Mesendoderm (in vitro differentiated cells): Measurements from ENCODE around the gene GRIK1.

Source experiments
- DNase-seq: peaks from one replicate; pipeline ENCODE4 v3.0.0; 2013
- H2AK5ac ChIP-seq: 2 replicates; pipeline ENCODE4 v1.6.1; 2013; ENCODE audit warnings: low read length, inconsistent platforms
- H2BK120ac ChIP-seq: 2 replicates; pipeline ENCODE4 v1.6.1; 2013; ENCODE audit warnings: low read depth, mild to moderate bottlenecking, low read length, moderate library complexity, mixed read lengths
- H2BK15ac ChIP-seq: replicated peaks from 2 replicates; pipeline ENCODE4 v1.6.1; 2013; ENCODE audit warnings: low read depth, mild to moderate bottlenecking, moderate library complexity
- H2BK5ac ChIP-seq: 2 replicates; pipeline ENCODE4 v1.6.1; 2013; ENCODE audit warnings: low read length, inconsistent platforms
- H3K18ac ChIP-seq: 2 replicates; pipeline ENCODE4 v1.6.1; 2013; ENCODE audit warnings: mild to moderate bottlenecking, low read length, mixed read lengths
- H3K23ac ChIP-seq: one replicate; pipeline ENCODE4 v1.6.1; 2013; ENCODE audit warnings: low read length
- H3K27ac ChIP-seq: 2 replicates; pipeline ENCODE4 v1.5.1; 2013; ENCODE audit warnings: low read depth, mild to moderate bottlenecking, inconsistent platforms, low read length, moderate library complexity
- H3K27me3 ChIP-seq: 2 replicates; pipeline ENCODE4 v1.6.1; 2013; ENCODE audit warnings: low read length, control low read depth, mild to moderate bottlenecking, inconsistent platforms; ENCODE audit not compliant: insufficient read depth, poor library complexity
- H3K36me3 ChIP-seq: 2 replicates; pipeline ENCODE4 v1.6.1; 2013; ENCODE audit warnings: low read length, inconsistent platforms; ENCODE audit not compliant: control insufficient read depth, insufficient read depth
- H3K4ac ChIP-seq: one replicate; pipeline ENCODE4 v1.6.1; 2013; ENCODE audit warnings: low read depth, mild to moderate bottlenecking, low read length, moderate library complexity
- H3K4me1 ChIP-seq: 2 replicates; pipeline ENCODE4 v1.6.1; 2013; ENCODE audit warnings: low read depth, low read length, inconsistent platforms; ENCODE audit not compliant: control insufficient read depth
- H3K4me2 ChIP-seq: 2 replicates; pipeline ENCODE4 v1.6.1; 2013; ENCODE audit warnings: low read length
- H3K4me3 ChIP-seq: 2 replicates; pipeline ENCODE4 v1.5.1; 2013; ENCODE audit warnings: mild to moderate bottlenecking, low read length
- H3K56ac ChIP-seq: one replicate; pipeline ENCODE4 v1.6.1; 2013; ENCODE audit warnings: low read length
- H3K79me1 ChIP-seq: 2 replicates; pipeline ENCODE4 v1.6.1; 2013; ENCODE audit warnings: low read length, inconsistent platforms
- H3K79me2 ChIP-seq: 2 replicates; pipeline ENCODE4 v1.6.1; 2013; ENCODE audit warnings: mild to moderate bottlenecking, low read length; ENCODE audit not compliant: control insufficient read depth, insufficient read depth
- H3K9ac ChIP-seq: 2 replicates; pipeline ENCODE4 v1.6.1; 2013; ENCODE audit warnings: low read length, inconsistent platforms
- H4K5ac ChIP-seq: one replicate; pipeline ENCODE4 v1.6.1; 2013; ENCODE audit warnings: low read length
- H4K8ac ChIP-seq: one replicate; pipeline ENCODE4 v1.6.1; 2013; ENCODE audit warnings: low read depth, mild to moderate bottlenecking, control low read depth, low read length, moderate library complexity
- WGBS: extraction: QIAGEN DNeasy Blood & Tissue Kit; methylation state at CpG from one replicate; pipeline ENCODE4 v1.1.7; 2013; ENCODE audit warnings: low lambda C conversion rate, missing lambda C conversion rate; ENCODE audit not compliant: insufficient coverage; ENCODE audit errors: extremely low coverage; 5-methylcytosine and 5-hydroxymethylcytosine counted together

GRIK1 gene

GRCh38 chr21:29583424-29583924, 356.3 kb downstream of the GRIK1 start:
- no CpG with 5 or more reads among the region's 2 CpGs for WGBS
- Histone ChIP-seq H3K4me2 (no peak overlapping the region), H2BK5ac (no peak overlapping the region), H3K23ac (no peak overlapping the region), H2BK120ac (no peak overlapping the region), H3K4me3 (no peak overlapping the region), H3K4ac (no peak overlapping the region), H3K18ac (no peak overlapping the region), H4K8ac (no peak overlapping the region), H3K4me1 (no peaks in the 10 kb centered on the region), H3K9ac (no peak overlapping the region), H3K27me3 (no peaks in the 10 kb centered on the region), H2AK5ac (no peak overlapping the region), H3K56ac (no peak overlapping the region), H3K79me2 (no peaks in the 10 kb centered on the region), H2BK15ac (no peak overlapping the region), H4K5ac (no peak overlapping the region), H3K36me3 (no peaks in the 10 kb centered on the region), H3K27ac (no peak overlapping the region), H3K79me1 (no peaks in the 10 kb centered on the region)
- no peak for DNase-seq

DNA sequence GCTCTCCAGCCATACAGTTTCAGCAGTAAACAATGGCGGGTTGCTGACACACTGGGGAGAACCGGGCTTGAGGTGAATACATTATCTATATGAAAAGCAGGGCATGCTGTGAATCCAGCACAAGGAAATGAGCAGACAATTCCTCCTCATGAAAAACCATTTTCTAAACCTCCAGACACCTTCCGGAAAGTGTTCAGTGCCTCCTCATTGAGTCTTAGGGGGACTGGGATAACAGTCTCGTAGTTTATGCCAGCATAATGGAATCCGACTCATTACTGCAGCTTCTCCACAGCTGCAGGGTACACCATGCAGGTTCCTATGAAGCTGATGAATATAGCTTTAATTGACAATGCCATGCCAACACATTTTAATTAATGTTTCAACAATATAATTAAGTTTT, 356.9 kb downstream of the GRIK1 start:
- Histone ChIP-seq H3K56ac (no peak overlapping the region), H3K4me2 (no peak overlapping the region), H3K4me3 (no peak overlapping the region), H3K4ac (no peak overlapping the region), H3K27me3 (no peaks in the 10 kb centered on the region), H2BK5ac (no peak overlapping the region), H3K79me1 (no peaks in the 10 kb centered on the region), H3K9ac (no peak overlapping the region), H3K27ac (no peak overlapping the region), H3K79me2 (no peaks in the 10 kb centered on the region), H3K23ac (no peak overlapping the region), H4K5ac (no peak overlapping the region), H3K36me3 (no peaks in the 10 kb centered on the region), H2AK5ac (no peak overlapping the region), H3K4me1 (no peaks in the 10 kb centered on the region), H2BK15ac (no peak overlapping the region), H2BK120ac (no peak overlapping the region), H3K18ac (no peak overlapping the region), H4K8ac (no peak overlapping the region)
- no CpG with 5 or more reads among the region's 5 CpGs for WGBS
- DNase-seq, result no peak

GRCh38 chr21:29581393-29581792, 358.4 kb downstream of the GRIK1 start:
- Histone ChIP-seq H2AK5ac (no peak overlapping the region), H2BK5ac (no peak overlapping the region), H2BK15ac (no peak overlapping the region), H4K8ac (no peak overlapping the region), H3K4me2 (no peak overlapping the region), H3K18ac (no peak overlapping the region), H3K79me1 (no peaks in the 10 kb centered on the region), H3K9ac (no peak overlapping the region), H3K4me1 (no peaks in the 10 kb centered on the region), H3K4ac (no peak overlapping the region), H3K56ac (no peak overlapping the region), H3K27ac (no peak overlapping the region), H3K23ac (no peak overlapping the region), H3K4me3 (no peak overlapping the region), H2BK120ac (no peak overlapping the region), H3K36me3 (no peaks in the 10 kb centered on the region), H4K5ac (no peak overlapping the region), H3K79me2 (no peaks in the 10 kb centered on the region), H3K27me3 (no peaks in the 10 kb centered on the region)
- WGBS, result no CpG with 5 or more reads among the region's 5 CpGs
- no peak for DNase-seq

GRCh38 chr21:29580732-29581285, 359.0 kb downstream of the GRIK1 start:
- H3K18ac ChIP-seq, result no peak overlapping the region
- H3K4me3 ChIP-seq, result no peak overlapping the region
- H3K79me2 ChIP-seq, result no peaks in the 10 kb centered on the region
- H4K8ac ChIP-seq, result no peak overlapping the region
- no peak overlapping the region for H3K56ac ChIP-seq
- no peak overlapping the region for H2BK5ac ChIP-seq
- no peak overlapping the region for H3K9ac ChIP-seq
- H2BK120ac ChIP-seq, result no peak overlapping the region
- no peak overlapping the region for H3K4ac ChIP-seq
- no peak overlapping the region for H3K27ac ChIP-seq
- H2AK5ac ChIP-seq, result no peak overlapping the region
- H3K23ac ChIP-seq, result no peak overlapping the region
- H2BK15ac ChIP-seq, result no peak overlapping the region
- no peaks in the 10 kb centered on the region for H3K4me1 ChIP-seq
- H3K79me1 ChIP-seq, result no peaks in the 10 kb centered on the region
- H3K36me3 ChIP-seq, result no peaks in the 10 kb centered on the region
- no peaks in the 10 kb centered on the region for H3K27me3 ChIP-seq
- H3K4me2 ChIP-seq, result no peak overlapping the region
- no peak for DNase-seq
- WGBS, result no CpG with 5 or more reads among the region's 5 CpGs
- no peak overlapping the region for H4K5ac ChIP-seq

GRCh38 chr21:29578306-29578705, 361.5 kb downstream of the GRIK1 start:
- no peak overlapping the region for H3K23ac ChIP-seq
- no peak overlapping the region for H3K4me3 ChIP-seq
- no peak overlapping the region for H2BK120ac ChIP-seq
- DNase-seq, result no peak
- H3K18ac ChIP-seq, result no peak overlapping the region
- H3K36me3 ChIP-seq, result no peaks in the 10 kb centered on the region
- H3K79me2 ChIP-seq, result no peaks in the 10 kb centered on the region
- no peak overlapping the region for H2BK5ac ChIP-seq
- no peaks in the 10 kb centered on the region for H3K27me3 ChIP-seq
- H3K79me1 ChIP-seq, result no peaks in the 10 kb centered on the region
- H3K9ac ChIP-seq, result no peak overlapping the region
- H3K4me1 ChIP-seq, result no peaks in the 10 kb centered on the region
- H3K27ac ChIP-seq, result no peak overlapping the region
- H3K4ac ChIP-seq, result no peak overlapping the region
- H4K8ac ChIP-seq, result no peak overlapping the region
- no peak overlapping the region for H4K5ac ChIP-seq
- H3K4me2 ChIP-seq, result no peak overlapping the region
- H2AK5ac ChIP-seq, result no peak overlapping the region
- no CpG with 5 or more reads among the region's 7 CpGs for WGBS
- no peak overlapping the region for H2BK15ac ChIP-seq
- H3K56ac ChIP-seq, result no peak overlapping the region

- WGBS, result no CpG with 5 or more reads among the region's 7 CpGs
- Histone ChIP-seq H3K27ac (no peak overlapping the region), H3K79me1 (no peaks in the 10 kb centered on the region), H3K4me3 (no peak overlapping the region), H3K4ac (no peak overlapping the region), H3K9ac (no peak overlapping the region), H3K23ac (no peak overlapping the region), H2BK120ac (no peak overlapping the region), H3K79me2 (no peaks in the 10 kb centered on the region), H4K5ac (no peak overlapping the region), H2AK5ac (no peak overlapping the region), H3K56ac (no peak overlapping the region), H2BK5ac (no peak overlapping the region), H3K4me1 (no peaks in the 10 kb centered on the region), H3K4me2 (no peak overlapping the region), H3K27me3 (no peaks in the 10 kb centered on the region), H3K18ac (no peak overlapping the region), H3K36me3 (no peaks in the 10 kb centered on the region), H2BK15ac (no peak overlapping the region), H4K8ac (no peak overlapping the region)
- no peak for DNase-seq
These were observed 367.8 kb downstream of the GRIK1 start for GRCh38 chr21:29571949-29572348.
